Mucosa of rectum (tissue), 2 donors: ENCODE results near the gene APCS.

Experiments used
- H3K27ac ChIP-seq, 2 donors: one replicate each; pipeline ENCODE4 v1.7.0; 2013; ENCODE audit warnings: inconsistent platforms in 2 of 2, low read depth in 2 of 2, low read length in 2 of 2
- H3K27me3 ChIP-seq, 2 donors: one replicate each; pipeline ENCODE4 v1.7.0; 2013; ENCODE audit warnings: low read length in 2 of 2; ENCODE audit not compliant: control insufficient read depth in 2 of 2, insufficient read depth in 2 of 2
- H3K36me3 ChIP-seq, 2 donors: one replicate each; pipeline ENCODE4 v1.7.0; 2013; ENCODE audit warnings: low read length in 2 of 2; ENCODE audit not compliant: control insufficient read depth in 2 of 2, insufficient read depth in 2 of 2
- H3K4me1 ChIP-seq, 2 donors: one replicate each; pipeline ENCODE4 v1.7.0; 2013; ENCODE audit warnings: low read length in 2 of 2, mild to moderate bottlenecking in 1 of 2; ENCODE audit not compliant: control insufficient read depth in 2 of 2, insufficient read depth in 2 of 2
- H3K4me3 ChIP-seq, 2 donors: one replicate each; pipeline ENCODE4 v1.7.0; 2013; ENCODE audit warnings: low read length in 2 of 2
- H3K9ac ChIP-seq, 2 donors: one replicate each; pipeline ENCODE4 v1.7.0; 2013; ENCODE audit warnings: low read length in 2 of 2, low read depth in 1 of 2, mild to moderate bottlenecking in 1 of 2
- H3K9me3 ChIP-seq, 2 donors: one replicate each; pipeline ENCODE4 v1.7.0; 2013; ENCODE audit warnings: low read length in 2 of 2; ENCODE audit not compliant: control insufficient read depth in 2 of 2
- donor health status: healthy.
- donor health status: Normal muscosa, but diverticular disease.

Gene APCS, protein sequence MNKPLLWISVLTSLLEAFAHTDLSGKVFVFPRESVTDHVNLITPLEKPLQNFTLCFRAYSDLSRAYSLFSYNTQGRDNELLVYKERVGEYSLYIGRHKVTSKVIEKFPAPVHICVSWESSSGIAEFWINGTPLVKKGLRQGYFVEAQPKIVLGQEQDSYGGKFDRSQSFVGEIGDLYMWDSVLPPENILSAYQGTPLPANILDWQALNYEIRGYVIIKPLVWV

DNA sequence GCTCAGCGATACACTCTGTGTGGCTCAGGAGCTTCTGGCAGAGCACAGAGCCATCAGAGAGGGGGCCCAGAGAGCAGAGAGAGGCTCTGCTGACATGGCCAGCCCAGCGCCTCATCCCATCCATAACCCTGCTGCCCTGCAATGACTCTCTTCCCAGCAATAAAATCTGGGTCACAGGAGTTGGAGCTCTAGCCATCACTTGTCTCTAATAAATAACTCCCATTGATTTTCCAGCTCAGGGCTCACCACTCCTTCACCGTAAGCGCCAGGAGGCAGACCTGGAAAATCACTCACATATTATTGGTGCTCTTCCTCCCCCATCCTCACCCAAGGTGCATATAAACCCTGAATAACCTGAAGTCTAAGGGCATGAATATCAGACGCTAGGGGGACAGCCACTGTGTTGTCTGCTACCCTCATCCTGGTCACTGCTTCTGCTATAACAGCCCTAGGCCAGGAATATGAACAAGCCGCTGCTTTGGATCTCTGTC lies at the start of gene APCS:
APCS (plus strand) TSS at position 366 of the 491 bp plus-strand sequence; CDS start at position 462, 96 bp downstream.
- Histone ChIP-seq H3K4me1 (no peaks in the 10 kb centered on the region), H3K4me3 (no peak within 1 kb of the TSS), H3K9ac (no peak within 1 kb of the TSS), H3K27ac (no peak within 1 kb of the TSS), H3K27me3 (no peaks in the 10 kb centered on the region), H3K36me3 (no peaks in the 10 kb centered on the region), H3K9me3 (no peaks in the 10 kb centered on the region)

- no peaks in the 10 kb centered on the region for H3K9me3 ChIP-seq
- no peaks in the 10 kb centered on the region for H3K27me3 ChIP-seq
These were observed 39.5 kb upstream of the APCS start for GRCh38 chr1:159548126-159548525.

DNA sequence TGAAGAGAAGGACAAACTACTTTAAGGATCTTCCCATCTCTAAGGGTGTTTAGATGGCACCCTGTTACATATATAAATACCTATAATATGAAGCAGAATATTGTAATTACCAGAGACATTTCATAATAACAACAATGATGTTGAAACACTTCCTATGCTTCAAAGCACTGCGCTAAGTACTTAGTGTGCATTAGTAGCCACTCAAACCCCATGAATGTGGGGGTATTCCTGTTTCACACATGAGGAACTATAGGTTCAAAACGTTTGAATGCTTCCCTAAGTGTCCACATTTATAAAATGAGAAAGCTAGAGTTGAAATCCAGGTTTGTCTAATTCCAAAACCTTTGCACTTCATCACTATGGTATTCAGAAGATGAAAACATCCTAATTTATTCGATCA lies 33.4 kb upstream of the APCS start:
- Histone ChIP-seq H3K27me3 (no peaks in the 10 kb centered on the region), H3K4me1 (no peaks in the 10 kb centered on the region)

More at GRCh38 chr1:159548126-159548525, 39.5 kb upstream of the APCS start:
- H3K27ac ChIP-seq = no peak overlapping the region
- no peak overlapping the region for H3K9ac ChIP-seq
- no peaks in the 10 kb centered on the region for H3K4me1 ChIP-seq
- no peaks in the 10 kb centered on the region for H3K36me3 ChIP-seq
- no peak overlapping the region for H3K4me3 ChIP-seq

DNA sequence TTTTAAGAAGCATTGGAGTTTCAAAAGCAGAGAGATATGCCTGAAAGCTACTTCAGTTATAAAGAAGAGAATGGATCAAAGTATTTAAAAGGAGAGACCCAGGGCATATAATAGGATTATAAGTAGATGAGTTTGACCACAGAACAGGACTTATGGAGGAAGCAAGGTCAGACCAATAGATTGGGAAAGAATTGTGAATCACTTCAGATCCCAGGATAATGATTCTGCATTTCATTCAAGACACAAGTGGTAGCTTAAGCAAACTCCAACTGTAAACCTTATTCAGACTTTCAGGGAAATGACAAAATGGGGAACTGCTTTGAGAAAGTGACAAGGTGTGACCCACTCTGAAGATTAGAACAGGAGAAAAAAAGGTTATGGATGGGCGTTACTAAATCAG lies 32.9 kb upstream of the APCS start:
- no peak overlapping the region for H3K27ac ChIP-seq
- no peaks in the 10 kb centered on the region for H3K9me3 ChIP-seq
- H3K4me1 ChIP-seq = no peaks in the 10 kb centered on the region
- H3K9ac ChIP-seq = no peak overlapping the region
- H3K36me3 ChIP-seq = no peaks in the 10 kb centered on the region
- no peak overlapping the region for H3K4me3 ChIP-seq
- H3K27me3 ChIP-seq = no peaks in the 10 kb centered on the region

More for the DNA sequence above, 33.4 kb upstream of the APCS start:
- Histone ChIP-seq H3K4me3 (no peak overlapping the region), H3K27ac (no peak overlapping the region), H3K9ac (no peak overlapping the region), H3K9me3 (no peaks in the 10 kb centered on the region), H3K36me3 (no peaks in the 10 kb centered on the region)

DNA sequence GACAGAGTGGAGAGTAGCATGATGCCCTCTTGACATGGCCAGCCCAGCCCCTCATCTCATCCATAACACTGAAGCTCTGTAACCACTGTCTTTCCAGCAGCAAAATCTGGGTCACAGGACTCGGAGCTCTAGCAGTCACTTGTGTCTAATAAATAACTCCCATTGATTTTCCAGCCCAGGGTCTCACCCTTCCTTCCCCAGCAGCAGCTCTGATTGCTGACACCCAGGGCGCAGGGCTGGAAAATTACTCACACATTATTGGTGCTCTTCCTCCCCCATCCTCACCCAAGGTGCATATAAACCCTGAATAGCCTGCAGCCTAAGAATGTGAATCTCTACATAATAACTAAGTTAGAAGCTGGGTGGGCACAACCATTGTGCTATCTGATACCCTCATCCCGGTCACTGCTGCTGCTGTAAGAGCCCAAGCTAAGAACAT lies 30.7 kb upstream of the APCS start:
- no peak overlapping the region for H3K4me3 ChIP-seq
- H3K4me1 ChIP-seq = no peaks in the 10 kb centered on the region
- H3K36me3 ChIP-seq = no peaks in the 10 kb centered on the region
- no peaks in the 10 kb centered on the region for H3K9me3 ChIP-seq
- H3K27ac ChIP-seq = no peak overlapping the region
- H3K27me3 ChIP-seq = no peaks in the 10 kb centered on the region
- no peak overlapping the region for H3K9ac ChIP-seq

DNA sequence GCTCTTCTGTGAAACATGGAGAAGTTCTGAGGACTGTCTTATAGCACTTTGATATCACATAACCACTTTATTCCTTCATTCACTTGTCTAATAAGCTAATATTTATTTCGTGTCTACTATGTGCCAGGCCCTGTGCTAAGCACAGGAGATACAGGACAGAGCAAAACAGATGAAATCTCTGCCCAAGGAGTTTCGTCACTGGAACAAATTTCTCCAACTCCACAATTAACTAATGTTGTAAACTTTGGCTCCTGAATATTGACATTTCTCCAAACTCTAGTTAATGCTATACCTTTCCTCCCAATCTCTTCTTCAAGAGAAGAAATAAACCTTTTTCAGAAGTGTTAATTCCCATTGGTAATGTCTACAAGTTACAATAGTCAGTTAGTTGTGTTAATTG lies 27.0 kb upstream of the APCS start:
- Histone ChIP-seq H3K9ac (no peak overlapping the region), H3K27ac (no peak overlapping the region), H3K27me3 (no peaks in the 10 kb centered on the region), H3K36me3 (no peaks in the 10 kb centered on the region), H3K4me1 (no peaks in the 10 kb centered on the region), H3K9me3 (no peaks in the 10 kb centered on the region), H3K4me3 (no peak overlapping the region)

DNA sequence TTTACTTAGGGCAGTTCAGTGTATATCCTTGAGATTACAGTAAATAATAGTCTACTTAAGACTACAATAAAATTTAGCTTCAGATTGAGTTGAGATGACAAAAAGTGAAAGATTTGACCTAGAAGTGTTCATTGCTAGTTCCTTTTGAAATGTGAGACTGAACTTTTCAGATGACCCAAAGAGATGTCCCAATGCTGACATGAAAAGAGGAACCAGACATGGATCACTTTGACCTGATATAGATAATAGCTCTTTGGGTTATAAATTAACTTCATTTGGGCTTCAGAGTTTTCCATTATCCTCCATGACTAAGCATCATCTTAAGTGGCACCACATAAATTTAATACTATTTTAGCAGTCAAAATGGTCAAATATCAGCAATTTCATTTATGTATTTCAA lies 26.1 kb upstream of the APCS start:
- H3K9ac ChIP-seq = no peak overlapping the region
- no peaks in the 10 kb centered on the region for H3K36me3 ChIP-seq
- no peak overlapping the region for H3K27ac ChIP-seq
- H3K9me3 ChIP-seq = no peaks in the 10 kb centered on the region
- no peaks in the 10 kb centered on the region for H3K4me1 ChIP-seq
- no peaks in the 10 kb centered on the region for H3K27me3 ChIP-seq
- no peak overlapping the region for H3K4me3 ChIP-seq

DNA sequence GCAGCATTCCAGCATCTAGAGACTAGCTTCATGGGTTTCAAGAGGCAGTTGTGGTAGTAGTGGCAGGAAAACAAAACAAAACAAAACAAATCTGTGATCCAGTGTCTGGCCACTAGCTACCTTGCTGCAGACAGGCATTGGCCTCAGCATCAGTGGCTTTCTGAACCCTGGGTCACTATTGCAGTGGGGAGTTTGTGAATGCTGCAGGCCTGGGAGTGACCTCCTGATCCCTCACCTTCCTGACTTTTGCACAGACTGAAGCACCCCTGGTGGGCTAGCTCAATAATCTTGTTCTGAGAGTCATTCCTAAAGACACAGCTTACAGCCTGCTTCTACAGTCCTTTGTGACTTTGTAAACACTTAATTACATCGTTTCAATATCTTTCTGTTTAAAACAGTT lies 24.9 kb upstream of the APCS start:
- Histone ChIP-seq H3K36me3 (no peaks in the 10 kb centered on the region), H3K9ac (no peak overlapping the region), H3K27ac (no peak overlapping the region), H3K4me3 (no peak overlapping the region), H3K27me3 (no peaks in the 10 kb centered on the region), H3K9me3 (no peaks in the 10 kb centered on the region), H3K4me1 (no peaks in the 10 kb centered on the region)

- no peaks in the 10 kb centered on the region for H3K4me1 ChIP-seq
- H3K4me3 ChIP-seq = no peak overlapping the region
- H3K27ac ChIP-seq = no peak overlapping the region
- no peaks in the 10 kb centered on the region for H3K36me3 ChIP-seq
- no peaks in the 10 kb centered on the region for H3K27me3 ChIP-seq
- H3K9me3 ChIP-seq = no peaks in the 10 kb centered on the region
- H3K9ac ChIP-seq = no peak overlapping the region
These were observed 10.2 kb upstream of the APCS start for GRCh38 chr1:159577446-159577845.

GRCh38 chr1:159580340-159580739 lies 7.3 kb upstream of the APCS start:
- H3K27ac ChIP-seq = no peak overlapping the region
- H3K27me3 ChIP-seq = no peaks in the 10 kb centered on the region
- H3K9me3 ChIP-seq = no peaks in the 10 kb centered on the region
- no peaks in the 10 kb centered on the region for H3K36me3 ChIP-seq
- H3K4me3 ChIP-seq = no peak overlapping the region
- H3K9ac ChIP-seq = no peak overlapping the region
- no peaks in the 10 kb centered on the region for H3K4me1 ChIP-seq
